RWPE2 (cell line): ENCODE data around the gene LEMD1.

Experiments used
- ATAC-seq: fragments of 200-7000 bp; cut with Tn5 transposase; 3 replicates; pipeline ENCODE4 v1.9.1; 2021; ENCODE audit warnings: low read depth
- DNase-seq: peaks from one replicate; pipeline ENCODE4 v3.0.0-alpha.2; 2020; ENCODE audit warnings: low spot score
- H3K27ac ChIP-seq: fragments of 450-650 bp; 2 replicates; pipeline ENCODE4 v1.5.1; 2017; ENCODE audit warnings: mild to moderate bottlenecking; ENCODE audit not compliant: poor library complexity, severe bottlenecking
- H3K27me3 ChIP-seq: fragments of 250-450 bp; sonication (Bioruptor Pico); 2 replicates; pipeline ENCODE4 v1.5.1; 2021; ENCODE audit warnings: mild to moderate bottlenecking, moderate library complexity; ENCODE audit not compliant: insufficient read depth, poor library complexity, severe bottlenecking
- H3K36me3 ChIP-seq: fragments of 250-450 bp; sonication (Bioruptor Pico); 2 replicates; pipeline ENCODE4 v1.5.1; 2020; ENCODE audit warnings: low read depth, mild to moderate bottlenecking, moderate library complexity
- H3K4me1 ChIP-seq: fragments of 250-450 bp; sonication (Bioruptor Pico); 2 replicates; pipeline ENCODE4 v1.5.1; 2021; ENCODE audit warnings: mild to moderate bottlenecking, moderate library complexity; ENCODE audit not compliant: insufficient read depth, poor library complexity, severe bottlenecking
- H3K4me3 ChIP-seq: fragments of 250-450 bp; sonication (Bioruptor Pico); 2 replicates; pipeline ENCODE4 v1.5.1; 2021; ENCODE audit warnings: mild to moderate bottlenecking, moderate library complexity; ENCODE audit not compliant: severe bottlenecking
- H3K9me3 ChIP-seq: fragments of 250-450 bp; sonication (Bioruptor Pico); 2 replicates; pipeline ENCODE4 v1.5.1; 2021; ENCODE audit warnings: mild to moderate bottlenecking, moderate library complexity; ENCODE audit not compliant: severe bottlenecking
- CTCF ChIP-seq: fragments of 450-650 bp; IDR thresholded peaks from one replicate; pipeline ENCODE4 v1.5.1; 2017; ENCODE audit warnings: mild to moderate bottlenecking, moderate library complexity; ENCODE audit not compliant: poor library complexity, severe bottlenecking

Gene LEMD1

GRCh38 chr1:205424901-205425600 lies 3.2 kb upstream of the LEMD1 start:
- Histone ChIP-seq H3K36me3 (no peaks in the 10 kb centered on the region), H3K27me3 (no peaks in the 10 kb centered on the region), H3K4me3 (no peak overlapping the region), H3K4me1 (no peaks in the 10 kb centered on the region), H3K27ac (no peak overlapping the region), H3K9me3 (no peaks in the 10 kb centered on the region)
- ATAC-seq (no peak), DNase-seq (no peak)
- no peak for TF ChIP-seq CTCF

GRCh38 chr1:205423814-205424399 lies 2.1 kb upstream of the LEMD1 start:
- Histone ChIP-seq H3K9me3 (no peaks in the 10 kb centered on the region), H3K4me3 (no peak overlapping the region), H3K36me3 (no peaks in the 10 kb centered on the region), H3K27me3 (no peaks in the 10 kb centered on the region), H3K27ac (no peak overlapping the region), H3K4me1 (no peaks in the 10 kb centered on the region)
- DNase-seq, result no peak
- no peak for TF ChIP-seq CTCF
- ATAC-seq, result no peak

- DNase-seq, result no peak
Measured at GRCh38 chr1:205422993-205423642, 1.3 kb upstream of the LEMD1 start.

GRCh38 chr1:205420938-205421337 lies 918 bp downstream of the LEMD1 start:
- H3K9me3 ChIP-seq, result no peaks in the 10 kb centered on the region
- H3K27ac ChIP-seq, result no peak overlapping the region
- no peaks in the 10 kb centered on the region for H3K36me3 ChIP-seq
- no peaks in the 10 kb centered on the region for H3K4me1 ChIP-seq
- ATAC-seq, result no peak
- no peaks in the 10 kb centered on the region for H3K27me3 ChIP-seq
- no peak for TF ChIP-seq CTCF
- no peak for DNase-seq
- no peak overlapping the region for H3K4me3 ChIP-seq

More at GRCh38 chr1:205422993-205423642, 1.3 kb upstream of the LEMD1 start:
- Histone ChIP-seq H3K4me1 (no peaks in the 10 kb centered on the region), H3K27ac (no peak overlapping the region), H3K27me3 (no peaks in the 10 kb centered on the region), H3K36me3 (no peaks in the 10 kb centered on the region), H3K4me3 (no peak overlapping the region), H3K9me3 (no peaks in the 10 kb centered on the region)
- TF ChIP-seq CTCF, result peak; percentile 34
- no peak for ATAC-seq
